GM13977 (cell line): ENCODE results near the gene TNFSF8.

ENCODE experiments used
- DNase-seq: peaks from one replicate; pipeline ENCODE4 v3.0.0; 2012; ENCODE audit warnings: low spot score
- CTCF ChIP-seq: IDR thresholded peaks from 2 replicates; pipeline ENCODE4 v1.5.1; 2012; ENCODE audit warnings: mild to moderate bottlenecking, control low read depth; ENCODE audit not compliant: insufficient read depth; ENCODE audit errors: extremely low read depth, missing control alignments
- in situ Hi-C: fragments of 300-500 bp; cut with MboI; formaldehyde crosslinking; loops from one replicate; pipeline ENCODE4 v1.12.0; 2022; ENCODE audit warnings: low sequenced_read_pairs, low pct_unique_long_range_greater_than_20kb, mixed read lengths, inconsistent platforms; ENCODE audit not compliant: unreplicated experiment

Gene TNFSF8

GRCh38 chr9:114962809-114963208, 32.4 kb upstream of the TNFSF8 start:
- in situ Hi-C loops = no loop called here
- no peak for TF ChIP-seq CTCF
- no peak for DNase-seq

- no peak for DNase-seq
- in situ Hi-C loops = no loop called here
- TF ChIP-seq CTCF = no peak
Measured at GRCh38 chr9:114960276-114960675, 29.9 kb upstream of the TNFSF8 start.

- TF ChIP-seq CTCF = no peak
- DNase-seq = no peak
- in situ Hi-C loops = no loop called here
Measured at GRCh38 chr9:114958844-114959235, 28.4 kb upstream of the TNFSF8 start.

GRCh38 chr9:114958021-114958843, 27.8 kb upstream of the TNFSF8 start:
- no peak for DNase-seq
- in situ Hi-C loops = no loop called here

GRCh38 chr9:114957558-114957957, 27.2 kb upstream of the TNFSF8 start:
- no peak for DNase-seq
- in situ Hi-C loops = no loop called here
- TF ChIP-seq CTCF = no peak

More at GRCh38 chr9:114958021-114958843, 27.8 kb upstream of the TNFSF8 start:
- no peak for TF ChIP-seq CTCF

GRCh38 chr9:114954956-114955582, 24.7 kb upstream of the TNFSF8 start:
- in situ Hi-C loops = no loop called here
- TF ChIP-seq CTCF = no peak
- DNase-seq = no peak
